ENCODE data around the gene FAM217B.

- TF ChIP-seq CTCF (IDR thresholded peaks at IDR 0.05): no peak
- TF ChIP-seq POLR2A (IDR thresholded peaks at IDR 0.05): no peak
Measured at GRCh38 chr20:59955131-59955796, 15.1 kb downstream of the FAM217B start.
